HEK293 (cell line): ENCODE data around the gene CD9.

Source experiments
- CTCF ChIA-PET: fragments of 350-600 bp; formaldehyde crosslinking; extraction: SDS; loops from one replicate; lab custom pipeline; 2021; ENCODE audit warnings: antibody characterized with exemption; lab: Yijun Ruan, JAX
- POLR2A ChIA-PET: fragments of 300-600 bp; formaldehyde crosslinking; extraction: SDS; loops from one replicate; lab custom pipeline; 2020; ENCODE audit warnings: antibody characterized with exemption, inconsistent platforms; lab: Yijun Ruan, JAX
- H3K27ac ChIP-seq: fragments of 200-500 bp; sonication (Bioruptor generic); 2 replicates; pipeline ENCODE4 v1.5.1; 2014; ENCODE audit warnings: low read depth, low read length, control low read depth, inconsistent platforms; ENCODE audit errors: extremely low read depth
- H3K36me3 ChIP-seq, 2 experiments: fragments of 200-500 bp in 1 of 2; sonication (Bioruptor generic) in 1 of 2; 1 replicate in 1 of 2; 2 replicates in 1 of 2; pipeline ENCODE4 v1.5.1; 2014 to 2017; ENCODE audit warnings: inconsistent platforms in 2 of 2, low read length in 2 of 2; ENCODE audit not compliant: control insufficient read depth in 2 of 2, insufficient read depth in 1 of 2
- H3K4me1 ChIP-seq: fragments of 200-500 bp; sonication (Bioruptor generic); 2 replicates; pipeline ENCODE4 v1.5.1; 2014; ENCODE audit warnings: mild to moderate bottlenecking, low read length, inconsistent platforms; ENCODE audit not compliant: control insufficient read depth, insufficient read depth
- H3K4me3 ChIP-seq: 2 replicates; pipeline ENCODE4 v1.5.1; 2011; ENCODE audit warnings: low read depth, mild to moderate bottlenecking, control low read depth, low read length, moderate library complexity
- H3K9me3 ChIP-seq: fragments of 200-500 bp; sonication (Bioruptor generic); 2 replicates; pipeline ENCODE4 v1.5.1; 2014; ENCODE audit warnings: low read depth, low read length, inconsistent platforms; ENCODE audit not compliant: control insufficient read depth, insufficient read depth
- EGR2 ChIP-seq: fragments of 450-650 bp; formaldehyde crosslinking; IDR thresholded peaks from 2 replicates; pipeline ENCODE4 v1.5.1; 2016; ENCODE audit warnings: low read depth, missing biosample characterization, missing genetic modification characterization
- HOXC10 ChIP-seq: sonication (generic); formaldehyde crosslinking; IDR thresholded peaks from 2 replicates; pipeline ENCODE4 v1.8.1; 2023; ENCODE audit warnings: mild to moderate bottlenecking, missing genetic modification reagents
- OSR2 ChIP-seq: fragments of 450-650 bp; formaldehyde crosslinking; IDR thresholded peaks from 2 replicates; pipeline ENCODE4 v1.5.1; 2016; ENCODE audit warnings: missing biosample characterization, missing genetic modification characterization
- SETDB1 ChIP-seq: IDR thresholded peaks from one replicate; pipeline ENCODE4 v1.6.1; 2017; ENCODE audit warnings: mild to moderate bottlenecking, low read length, moderate library complexity, mixed read lengths; ENCODE audit not compliant: insufficient read length
- ZBTB48 ChIP-seq: fragments of 450-650 bp; formaldehyde crosslinking; IDR thresholded peaks from 2 replicates; pipeline ENCODE4 v1.5.1; 2016; ENCODE audit warnings: missing biosample characterization, missing genetic modification characterization
- ZBTB8A ChIP-seq: fragments of 450-650 bp; formaldehyde crosslinking; IDR thresholded peaks from 2 replicates; pipeline ENCODE4 v1.5.1; 2016; ENCODE audit warnings: missing biosample characterization, missing genetic modification characterization
- ZFP3 ChIP-seq: fragments of 450-650 bp; formaldehyde crosslinking; IDR thresholded peaks from 2 replicates; pipeline ENCODE4 v1.5.1; 2016; ENCODE audit warnings: low read depth, missing biosample characterization, missing genetic modification characterization
- ZFP41 ChIP-seq: fragments of 450-650 bp; formaldehyde crosslinking; IDR thresholded peaks from 2 replicates; pipeline ENCODE4 v1.5.1; 2016; ENCODE audit warnings: missing biosample characterization, missing genetic modification characterization, borderline replicate concordance
- ZNF132 ChIP-seq: fragments of 450-650 bp; formaldehyde crosslinking; IDR thresholded peaks from 2 replicates; pipeline ENCODE4 v1.5.1; 2017; ENCODE audit warnings: missing biosample characterization, missing genetic modification characterization, borderline replicate concordance
- ZNF133 ChIP-seq: fragments of 450-650 bp; formaldehyde crosslinking; IDR thresholded peaks from 2 replicates; pipeline ENCODE4 v1.5.1; 2016; ENCODE audit warnings: missing biosample characterization, missing genetic modification characterization
- ZNF223 ChIP-seq: fragments of 450-650 bp; formaldehyde crosslinking; IDR thresholded peaks from 2 replicates; pipeline ENCODE4 v1.5.1; 2016; ENCODE audit warnings: missing biosample characterization, missing genetic modification characterization
- ZNF280C ChIP-seq: fragments of 450-650 bp; formaldehyde crosslinking; IDR thresholded peaks from 2 replicates; pipeline ENCODE4 v1.5.1; 2016; ENCODE audit warnings: missing biosample characterization, missing genetic modification characterization
- ZNF302 ChIP-seq: fragments of 450-650 bp; formaldehyde crosslinking; IDR thresholded peaks from 2 replicates; pipeline ENCODE4 v1.5.1; 2016; ENCODE audit warnings: missing biosample characterization, missing genetic modification characterization, low read depth
- ZNF37A ChIP-seq: fragments of 450-650 bp; IDR thresholded peaks from 2 replicates; pipeline ENCODE4 v1.5.1; 2018; ENCODE audit warnings: missing biosample characterization, missing genetic modification characterization
- ZNF423 ChIP-seq: fragments of 450-650 bp; formaldehyde crosslinking; IDR thresholded peaks from 2 replicates; pipeline ENCODE4 v1.5.1; 2016; ENCODE audit warnings: missing biosample characterization, missing genetic modification characterization
- ZNF473 ChIP-seq: fragments of 450-650 bp; formaldehyde crosslinking; IDR thresholded peaks from 2 replicates; pipeline ENCODE4 v1.5.1; 2017; ENCODE audit warnings: missing biosample characterization, missing genetic modification characterization
- ZNF513 ChIP-seq: fragments of 450-650 bp; IDR thresholded peaks from 2 replicates; pipeline ENCODE4 v1.5.1; 2018; ENCODE audit warnings: missing biosample characterization, missing genetic modification characterization
- ZNF560 ChIP-seq: fragments of 450-650 bp; formaldehyde crosslinking; IDR thresholded peaks from 2 replicates; pipeline ENCODE4 v1.5.1; 2017; ENCODE audit warnings: missing biosample characterization, missing genetic modification characterization, borderline replicate concordance
- ZNF600 ChIP-seq: fragments of 450-650 bp; formaldehyde crosslinking; IDR thresholded peaks from 2 replicates; pipeline ENCODE4 v1.5.1; 2016; ENCODE audit warnings: missing biosample characterization, missing genetic modification characterization
- ZNF645 ChIP-seq: fragments of 450-650 bp; formaldehyde crosslinking; IDR thresholded peaks from 2 replicates; pipeline ENCODE4; 2016; ENCODE audit warnings: missing biosample characterization, missing genetic modification characterization
- ZNF654 ChIP-seq: fragments of 450-650 bp; formaldehyde crosslinking; IDR thresholded peaks from 2 replicates; pipeline ENCODE4 v1.5.1; 2016; ENCODE audit warnings: low read depth, missing biosample characterization, missing genetic modification characterization
- ZNF776 ChIP-seq: fragments of 450-650 bp; formaldehyde crosslinking; IDR thresholded peaks from 2 replicates; pipeline ENCODE4 v1.5.0; 2017; ENCODE audit warnings: missing biosample characterization, missing genetic modification characterization, borderline replicate concordance
- ZNF830 ChIP-seq: fragments of 450-650 bp; IDR thresholded peaks from 2 replicates; pipeline ENCODE4 v1.5.0; 2018; ENCODE audit warnings: missing biosample characterization, missing genetic modification characterization, low read depth, mild to moderate bottlenecking, moderate library complexity
- ZNF837 ChIP-seq: fragments of 450-650 bp; formaldehyde crosslinking; IDR thresholded peaks from 2 replicates; pipeline ENCODE4 v1.5.1; 2016; ENCODE audit warnings: missing biosample characterization, missing genetic modification characterization
- TF ChIP-seq, protein P1 (sequence below): fragments of 450-650 bp; formaldehyde crosslinking; IDR thresholded peaks from 2 replicates; pipeline ENCODE4 v1.5.1; 2016; ENCODE audit warnings: missing biosample characterization, missing genetic modification characterization
- TF ChIP-seq, protein P2 (sequence below): fragments of 450-650 bp; formaldehyde crosslinking; IDR thresholded peaks from 2 replicates; pipeline ENCODE4 v1.5.1; 2016; ENCODE audit warnings: missing biosample characterization, missing genetic modification characterization

CD9 gene

GRCh38 chr12:6204533-6205143 is 4.4 kb downstream of the CD9 start:
- TF ChIP-seq ZNF132 (tag by site-specific recombination): no peak
- no peak for TF ChIP-seq ZFP3 (tag by site-specific recombination)
- TF ChIP-seq EGR2 (tag by site-specific recombination): no peak
- no peak for TF ChIP-seq ZNF513 (tag by site-specific recombination)
- TF ChIP-seq ZNF302 (tag by site-specific recombination): no peak
- TF ChIP-seq OSR2: 0 out of 2 replicates have a peak, but pooled peaks have one; percentile 18
- TF ChIP-seq, protein P1, sequence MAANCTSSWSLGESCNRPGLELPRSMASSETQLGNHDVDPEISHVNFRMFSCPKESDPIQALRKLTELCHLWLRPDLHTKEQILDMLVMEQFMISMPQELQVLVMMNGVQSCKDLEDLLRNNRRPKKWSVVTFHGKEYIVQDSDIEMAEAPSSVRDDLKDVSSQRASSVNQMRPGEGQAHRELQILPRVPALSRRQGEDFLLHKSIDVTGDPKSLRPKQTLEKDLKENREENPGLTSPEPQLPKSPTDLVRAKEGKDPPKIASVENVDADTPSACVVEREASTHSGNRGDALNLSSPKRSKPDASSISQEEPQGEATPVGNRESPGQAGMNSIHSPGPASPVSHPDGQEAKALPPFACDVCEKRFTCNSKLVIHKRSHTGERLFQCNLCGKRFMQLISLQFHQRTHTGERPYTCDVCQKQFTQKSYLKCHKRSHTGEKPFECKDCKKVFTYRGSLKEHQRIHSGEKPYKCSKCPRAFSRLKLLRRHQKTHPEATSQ (tag by site-specific recombination): no peak
- no peak for TF ChIP-seq ZNF560 (tag by site-specific recombination)
- no peak for TF ChIP-seq ZNF133 (tag by site-specific recombination)
- TF ChIP-seq, protein P2, sequence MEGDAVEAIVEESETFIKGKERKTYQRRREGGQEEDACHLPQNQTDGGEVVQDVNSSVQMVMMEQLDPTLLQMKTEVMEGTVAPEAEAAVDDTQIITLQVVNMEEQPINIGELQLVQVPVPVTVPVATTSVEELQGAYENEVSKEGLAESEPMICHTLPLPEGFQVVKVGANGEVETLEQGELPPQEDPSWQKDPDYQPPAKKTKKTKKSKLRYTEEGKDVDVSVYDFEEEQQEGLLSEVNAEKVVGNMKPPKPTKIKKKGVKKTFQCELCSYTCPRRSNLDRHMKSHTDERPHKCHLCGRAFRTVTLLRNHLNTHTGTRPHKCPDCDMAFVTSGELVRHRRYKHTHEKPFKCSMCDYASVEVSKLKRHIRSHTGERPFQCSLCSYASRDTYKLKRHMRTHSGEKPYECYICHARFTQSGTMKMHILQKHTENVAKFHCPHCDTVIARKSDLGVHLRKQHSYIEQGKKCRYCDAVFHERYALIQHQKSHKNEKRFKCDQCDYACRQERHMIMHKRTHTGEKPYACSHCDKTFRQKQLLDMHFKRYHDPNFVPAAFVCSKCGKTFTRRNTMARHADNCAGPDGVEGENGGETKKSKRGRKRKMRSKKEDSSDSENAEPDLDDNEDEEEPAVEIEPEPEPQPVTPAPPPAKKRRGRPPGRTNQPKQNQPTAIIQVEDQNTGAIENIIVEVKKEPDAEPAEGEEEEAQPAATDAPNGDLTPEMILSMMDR (tag by site-specific recombination): 0 out of 2 replicates have a peak, but pooled peaks have one; percentile 38
- no peak for TF ChIP-seq SETDB1
- TF ChIP-seq ZNF645 (tag by site-specific recombination): no peak
- no peak for TF ChIP-seq ZBTB48 (tag by site-specific recombination)
- TF ChIP-seq, all 188 proteins: peak for 2
- Histone ChIP-seq H3K27ac (no peak overlapping the region), H3K9me3 (no peaks in the 10 kb centered on the region), H3K4me1 (no peaks in the 10 kb centered on the region), H3K36me3 (peaks cover 0 to 3% of the 10 kb centered on the region in 2 experiments; a peak in 2 of 3 replicates), H3K4me3 (no peak overlapping the region)
- POLR2A ChIA-PET: no interaction called here
- CTCF ChIA-PET: interaction anchor here (0.5 to 4.3 kb wide), 5 partner anchors 9 to 80 kb away, joined by 3 to 34 read pairs (median 5); no protein-coding TSS in a partner anchor

DNA sequence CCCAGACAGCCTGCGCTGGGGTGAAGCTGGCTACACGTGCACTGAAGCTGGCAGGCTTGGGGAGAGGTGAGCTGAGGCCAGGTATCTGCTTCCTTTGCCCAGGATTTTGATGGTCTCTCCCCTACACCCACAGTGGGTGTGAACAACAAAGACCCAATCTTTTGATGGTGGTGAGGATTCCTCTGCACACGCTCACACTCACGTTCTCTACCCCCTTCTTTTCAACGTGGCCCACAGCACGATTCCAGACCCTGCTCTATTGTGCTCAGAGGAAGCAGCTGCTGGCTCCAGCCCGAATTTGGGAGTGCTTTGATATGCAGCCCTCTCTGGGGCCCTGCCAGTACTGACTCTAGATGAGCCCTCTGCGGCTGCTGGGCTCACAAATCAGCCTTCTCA is 4.9 kb downstream of the CD9 start:
- peaks cover 0 to 3% of the 10 kb centered on the region in 2 experiments; a peak in 2 of 3 replicates for H3K36me3 ChIP-seq
- no peak overlapping the region for H3K27ac ChIP-seq

DNA sequence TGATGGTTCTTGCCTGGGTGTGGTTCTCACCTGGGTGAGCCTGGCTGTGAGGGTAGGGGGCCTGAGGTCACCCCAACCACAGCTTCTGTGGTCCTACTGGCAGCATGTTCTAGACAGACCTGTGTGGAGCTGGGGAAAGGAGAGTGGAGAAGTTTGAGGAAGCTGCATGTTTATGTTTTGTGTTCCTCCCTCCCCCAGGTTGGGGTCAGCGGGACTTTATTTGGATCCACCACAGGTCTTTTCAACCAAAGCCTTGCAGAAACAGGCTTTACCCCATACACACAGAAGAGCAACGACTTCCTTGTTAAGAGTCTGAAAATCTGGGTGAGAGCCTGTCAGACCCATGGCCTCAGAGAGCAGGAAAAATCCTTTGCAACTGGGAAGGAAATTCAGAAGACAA is 5.6 kb downstream of the CD9 start:
- H3K36me3 ChIP-seq: peaks cover 0 to 3% of the 10 kb centered on the region in 2 experiments; a peak in 2 of 3 replicates
- no peak overlapping the region for H3K4me3 ChIP-seq
- ChIA-PET POLR2A (no interaction called here), CTCF (interaction anchor here (0.7 to 2.3 kb wide), 2 partner anchors 10 to 517 kb away, joined by 4 to 11 read pairs; no protein-coding TSS in a partner anchor)
- no peaks in the 10 kb centered on the region for H3K9me3 ChIP-seq
- no peak overlapping the region for H3K27ac ChIP-seq
- no peaks in the 10 kb centered on the region for H3K4me1 ChIP-seq
- TF ChIP-seq ZNF654 (tag by site-specific recombination) (no peak), ZNF423 (tag by site-specific recombination) (no peak), ZNF37A (tag by site-specific recombination) (no peak), ZNF280C (tag by site-specific recombination) (no peak), ZNF830 (tag by site-specific recombination) (no peak), ZFP41 (tag by site-specific recombination) (no peak), HOXC10 (no peak), ZNF776 (tag by site-specific recombination) (no peak), ZNF473 (tag by site-specific recombination) (no peak), ZNF837 (no peak)

More for the DNA sequence above, 4.9 kb downstream of the CD9 start:
- Histone ChIP-seq H3K9me3 (no peaks in the 10 kb centered on the region), H3K4me1 (no peaks in the 10 kb centered on the region), H3K4me3 (no peak overlapping the region)
- ChIA-PET CTCF (interaction anchor here (0.6 to 2.3 kb wide), 3 partner anchors 10 to 517 kb away, joined by 4 to 11 read pairs (median 5); no protein-coding TSS in a partner anchor), POLR2A (no interaction called here)
- TF ChIP-seq ZBTB8A (tag by site-specific recombination) (peak; percentile 71), ZNF223 (no peak), ZNF600 (peak; percentile 73)
